ENCODE results near the gene MBD1.

GRCh38 chr18:50247561-50247960 lies 33.8 kb downstream of the MBD1 start:
- TF ChIP-seq EZH2 (IDR thresholded peaks at IDR 0.05; ENCODE audit: insufficient read depth, low read length) (no peak), CTCF (IDR thresholded peaks at IDR 0.05; ENCODE audit: insufficient read depth, low read depth, low read length) (no peak)
